ENCODE data around the gene CCT5.
"Not testable (repeated sequence)": the region's sequence is repeated elsewhere in the genome, so short reads cannot be mapped to it uniquely, and the experiment has no call there.

CCT5 gene

GRCh38 chr5:10233505-10233904 is 16.6 kb upstream of the CCT5 start:
- TF ChIP-seq CTCF (IDR thresholded peaks at IDR 0.05; ENCODE audit: insufficient read depth, low read length, missing control alignments): peak; percentile 39
- peak; percentile 96 for DNase-seq (ENCODE audit: low read depth, low spot score)
- no peak overlapping the region for H3K4me3 ChIP-seq (ENCODE audit: low read depth, low read length)
- ChIA-PET CTCF (interaction anchor here (0.6 to 4.2 kb wide), 27 partner anchors 9 to 689 kb away, joined by 3 to 15 read pairs (median 4); partner anchors contain the start of genes ATPSCKMT and CCT5), POLR2A (interaction anchor here (0.5 to 1.3 kb wide), 5 partner anchors 16 to 787 kb away, joined by 3 to 5 read pairs (median 3); partner anchors contain the start of gene ATPSCKMT)

GRCh38 chr5:10235350-10235749 is 14.7 kb upstream of the CCT5 start:
- no peak for DNase-seq (ENCODE audit: low read depth, low spot score)
- no peak for TF ChIP-seq CTCF (IDR thresholded peaks at IDR 0.05; ENCODE audit: insufficient read depth, low read length, missing control alignments)
- H3K4me3 ChIP-seq (ENCODE audit: low read depth, low read length): no peak overlapping the region
- CTCF ChIA-PET: interaction anchor here (0.8 to 4.2 kb wide), 2 partner anchors 12 to 95 kb away, joined by 3 to 12 read pairs; no protein-coding TSS in a partner anchor
- POLR2A ChIA-PET: no interaction called here

- no peak for TF ChIP-seq CTCF (IDR thresholded peaks at IDR 0.05; ENCODE audit: insufficient read depth, low read length, missing control alignments)
- no peak for DNase-seq (ENCODE audit: low read depth, low spot score)
- POLR2A ChIA-PET: no interaction called here
- no peak overlapping the region for H3K4me3 ChIP-seq (ENCODE audit: low read depth, low read length)
- CTCF ChIA-PET: interaction anchor here (1.6 kb wide), 1 partner anchor 10 kb away, joined by 11 read pairs; no protein-coding TSS in a partner anchor
Observed at GRCh38 chr5:10243660-10244240, 6.3 kb upstream of the CCT5 start.

- ChIA-PET POLR2A (no interaction called here), CTCF (interaction anchor here (1.2 kb wide), 1 partner anchor 12 kb away, joined by 3 read pairs; no protein-coding TSS in a partner anchor)
- no peak for DNase-seq (ENCODE audit: low read depth, low spot score)
- H3K4me3 ChIP-seq (ENCODE audit: low read depth, low read length): no peak overlapping the region
- no peak for TF ChIP-seq CTCF (IDR thresholded peaks at IDR 0.05; ENCODE audit: insufficient read depth, low read length, missing control alignments)
Observed at GRCh38 chr5:10244342-10244944, 5.6 kb upstream of the CCT5 start.

GRCh38 chr5:10246761-10247160 is 3.3 kb upstream of the CCT5 start:
- TF ChIP-seq CTCF (IDR thresholded peaks at IDR 0.05; ENCODE audit: insufficient read depth, low read length, missing control alignments): no peak
- ChIA-PET POLR2A (no interaction called here), CTCF (interaction anchor here (1.3 to 2.3 kb wide), 2 partner anchors 12 to 13 kb away, joined by 3 to 9 read pairs; no protein-coding TSS in a partner anchor)
- H3K4me3 ChIP-seq (ENCODE audit: low read depth, low read length): no peak overlapping the region
- no peak for DNase-seq (ENCODE audit: low read depth, low spot score)

- POLR2A ChIA-PET; DNase-seq (ENCODE audit: low read depth, low spot score); H3K4me3 ChIP-seq (ENCODE audit: low read depth, low read length): not testable (repeated sequence)
- CTCF ChIA-PET: interaction anchor here (1.3 to 2.3 kb wide), 2 partner anchors 12 to 14 kb away, joined by 3 to 9 read pairs; no protein-coding TSS in a partner anchor
Observed at GRCh38 chr5:10247217-10247616, 2.9 kb upstream of the CCT5 start.
